NCI-H2029 treated with DMSO at 0.1 percent for 48 hours (cell line): ENCODE data around the gene RSAD1.

ENCODE experiments used
- DNase-seq: peaks from one replicate; lab custom pipeline; 2025; lab: John Stamatoyannopoulos, UW

The RSAD1 gene

DNA sequence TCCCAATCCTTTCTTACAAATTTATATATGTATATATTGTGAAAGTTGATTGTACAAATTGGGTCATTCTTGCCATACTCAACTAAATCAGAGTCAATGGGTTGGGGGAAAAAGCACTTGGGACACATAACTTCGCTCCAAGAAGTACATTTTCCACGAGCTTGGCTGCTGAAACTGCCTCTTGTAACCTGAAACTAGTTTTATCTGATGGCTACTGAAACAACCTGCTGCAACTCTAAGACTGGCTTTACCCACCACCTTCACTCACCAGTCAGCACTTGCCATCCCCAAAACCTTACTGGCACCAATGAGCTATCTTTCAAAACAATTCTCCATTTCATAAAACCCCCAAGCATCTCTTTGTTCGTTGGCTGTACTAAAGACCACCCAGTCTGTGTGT is 15.1 kb downstream of the RSAD1 start:
- DNase-seq, result no peak

- DNase-seq, result no peak
These were observed 16.7 kb downstream of the RSAD1 start for GRCh38 chr17:50495217-50495823.

- no peak for DNase-seq
These were observed 17.3 kb downstream of the RSAD1 start for GRCh38 chr17:50495918-50496317.

DNA sequence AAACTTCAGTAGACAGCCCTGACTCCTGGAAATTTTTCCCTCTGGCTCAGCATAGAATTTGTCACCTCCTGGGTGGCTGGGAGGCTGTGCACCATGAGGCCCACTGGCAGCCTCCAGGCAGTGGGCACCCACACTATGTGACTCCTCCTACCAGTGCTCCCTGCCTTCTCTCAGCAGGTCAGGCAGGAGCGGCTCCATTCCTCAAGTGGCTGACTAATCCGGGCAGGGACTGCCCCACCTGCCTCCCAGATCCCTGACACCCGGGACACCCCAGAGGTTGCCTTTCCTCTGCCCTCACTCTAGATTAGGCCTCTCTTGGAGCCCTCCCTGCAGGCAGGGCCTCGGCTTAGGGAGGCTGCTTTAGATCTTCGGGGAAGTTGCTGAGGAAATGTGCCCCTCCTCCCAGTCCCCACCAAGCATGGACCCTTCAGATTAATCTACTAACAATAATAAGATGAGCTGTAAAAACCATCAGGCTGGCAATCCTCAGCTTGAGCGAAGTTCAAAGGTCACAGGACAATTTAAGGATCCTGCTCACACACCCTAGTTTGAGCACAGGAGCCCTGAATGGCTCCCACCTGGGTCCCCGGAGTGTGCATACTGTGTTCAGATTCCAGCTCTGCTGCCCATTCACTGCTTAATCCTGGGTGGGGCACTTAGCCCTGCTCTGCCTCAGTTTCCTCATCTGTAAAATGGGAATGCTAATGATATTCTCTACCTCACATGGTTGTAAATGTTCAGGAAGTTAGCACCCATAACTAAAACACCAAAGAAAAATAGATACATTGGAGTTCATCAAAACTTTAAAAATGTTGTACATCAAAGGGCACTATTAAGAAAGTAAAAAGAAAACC is 19.6 kb downstream of the RSAD1 start:
- DNase-seq, result no peak

GRCh38 chr17:50499270-50499669 is 20.6 kb downstream of the RSAD1 start:
- no peak for DNase-seq

- no peak for DNase-seq
These were observed 21.1 kb downstream of the RSAD1 start for GRCh38 chr17:50499721-50500120.

DNA sequence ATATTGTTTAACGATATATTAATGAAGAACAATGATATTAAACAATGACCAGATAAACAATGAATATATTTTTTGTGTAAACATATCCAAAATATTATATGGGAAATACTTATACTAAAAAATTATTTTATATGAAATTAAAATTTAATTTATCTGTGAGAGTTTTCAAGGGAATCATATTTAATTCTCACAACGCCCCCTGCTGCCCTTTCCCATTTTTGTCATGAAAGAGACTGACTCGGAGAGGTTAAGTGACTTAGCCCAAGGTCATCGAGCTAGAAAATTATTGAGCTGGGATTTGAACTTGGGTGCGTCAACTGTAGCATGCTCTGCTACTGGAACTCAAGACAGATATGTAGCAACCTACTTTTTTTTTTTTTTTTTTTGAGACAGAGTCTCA is 22.4 kb downstream of the RSAD1 start:
- no peak for DNase-seq

DNA sequence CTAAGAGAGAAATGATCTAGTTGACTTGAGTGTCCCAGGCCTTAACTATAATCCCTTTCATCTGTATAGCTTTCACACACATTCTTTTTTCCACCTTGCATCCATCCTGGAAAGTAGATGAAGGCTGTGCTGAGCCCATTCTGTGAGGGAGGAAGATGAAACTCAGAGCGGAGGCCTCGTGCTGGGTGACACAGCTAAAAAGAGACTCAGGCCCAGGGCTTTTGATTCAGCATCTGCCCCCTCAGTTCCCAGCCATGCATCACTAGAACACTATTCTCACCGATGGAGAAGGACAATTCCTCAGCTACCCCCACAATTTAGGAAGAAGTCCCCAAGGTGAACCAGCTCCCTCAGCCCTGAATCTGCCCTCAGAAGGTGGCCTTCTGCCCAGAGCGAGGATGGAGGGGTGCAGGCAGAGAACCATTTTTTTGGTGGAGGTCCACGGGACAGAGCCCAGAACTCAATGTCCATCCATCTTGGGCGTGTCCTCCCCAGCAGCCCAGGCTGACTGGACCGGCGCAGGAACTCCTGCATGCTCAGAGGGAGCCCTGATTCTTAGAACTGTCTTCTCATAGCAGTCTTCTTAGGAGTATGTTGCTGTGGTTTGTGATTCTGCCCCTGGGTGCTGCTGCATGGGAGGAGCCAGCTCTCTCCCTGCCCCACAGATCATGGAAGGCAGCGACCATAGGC is 23.8 kb downstream of the RSAD1 start:
- DNase-seq, result no peak

- DNase-seq, result no peak
These were observed 27.0 kb downstream of the RSAD1 start for GRCh38 chr17:50505591-50506130.

- DNase-seq, result no peak
These were observed 27.6 kb downstream of the RSAD1 start for GRCh38 chr17:50506298-50506697.

DNA sequence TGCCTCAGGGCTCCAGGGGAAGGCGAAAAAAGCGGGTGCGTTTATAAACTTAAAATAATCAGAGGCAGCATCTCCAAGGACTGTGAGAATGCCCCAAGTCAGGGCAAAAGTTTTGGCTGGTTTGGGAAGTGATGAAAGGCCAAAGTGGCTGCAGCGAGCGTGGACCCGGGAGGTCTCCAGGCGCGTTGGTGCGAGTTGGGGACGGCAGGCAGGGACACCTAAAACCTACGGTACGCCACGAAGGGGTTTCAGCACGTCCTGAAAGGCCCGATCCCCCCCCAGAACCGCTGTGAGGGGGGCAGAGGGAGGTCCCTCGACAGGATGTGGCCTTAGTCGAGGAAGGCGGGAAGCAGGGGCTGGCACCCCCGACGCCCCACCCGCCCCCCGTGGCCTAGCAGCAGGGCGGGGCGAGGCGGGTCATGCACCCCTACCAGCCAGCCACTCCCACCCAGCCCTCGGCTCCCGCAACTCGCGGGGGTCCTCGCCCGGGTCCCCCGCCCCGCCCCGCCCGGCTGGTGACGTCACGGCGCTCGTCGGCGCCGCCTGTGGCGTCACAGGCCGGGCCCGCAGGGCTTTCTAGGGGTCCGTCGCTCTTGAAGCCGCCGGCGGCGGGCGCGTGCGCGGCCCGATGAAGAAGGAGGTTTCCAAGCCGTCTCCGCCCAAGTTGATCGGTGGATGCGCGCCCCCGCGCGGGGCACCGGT is 29.4 kb downstream of the RSAD1 start, which contains the start of gene MYCBPAP:
Gene MYCBPAP (plus strand): TSS at position 569 of the 702 bp plus-strand sequence. CDS start 236 bp downstream, outside the sequence.
- DNase-seq, result no peak

DNA sequence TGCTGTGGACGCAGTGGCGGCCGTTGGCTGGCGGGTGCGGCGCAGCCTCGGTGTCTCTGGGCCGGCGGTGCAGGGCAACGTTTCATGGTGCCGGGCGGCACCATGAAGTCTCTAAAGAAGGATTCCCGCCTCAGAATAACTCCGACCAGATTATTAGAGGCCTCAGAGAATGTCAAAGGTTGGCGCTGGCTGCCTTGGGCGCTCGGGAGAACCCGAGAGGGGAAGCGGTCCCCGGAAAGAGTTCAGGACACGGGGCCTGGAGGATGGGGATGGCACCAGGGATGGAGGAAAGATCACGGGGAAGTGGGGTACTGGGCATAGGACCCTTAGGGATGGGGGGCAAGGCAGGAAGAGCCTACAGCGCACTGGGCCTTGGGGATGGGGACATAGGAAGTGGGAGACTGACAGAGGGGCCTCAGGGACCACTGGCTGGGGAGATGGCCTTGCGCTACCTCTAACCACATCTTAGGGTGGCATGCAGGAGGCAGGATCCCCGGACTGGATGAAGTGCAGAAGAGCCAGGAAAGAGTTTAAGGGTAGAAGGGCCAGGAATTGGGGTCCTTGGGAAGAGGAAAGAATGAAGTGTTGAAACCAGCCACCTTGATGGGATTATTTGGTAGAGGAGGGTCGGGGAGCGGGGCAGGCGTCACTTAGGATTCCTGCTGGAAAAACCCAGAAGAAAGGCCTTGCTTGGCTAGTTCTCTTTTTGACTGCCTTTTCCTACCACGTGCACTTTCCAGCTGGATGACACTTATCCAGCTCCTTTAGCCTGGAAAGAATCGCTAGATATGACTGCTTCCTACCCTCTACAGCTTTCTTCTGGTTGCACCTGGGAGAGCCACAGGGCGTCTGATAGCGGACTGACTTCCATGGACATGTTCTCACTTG is 30.2 kb downstream of the RSAD1 start:
- no peak for DNase-seq

DNA sequence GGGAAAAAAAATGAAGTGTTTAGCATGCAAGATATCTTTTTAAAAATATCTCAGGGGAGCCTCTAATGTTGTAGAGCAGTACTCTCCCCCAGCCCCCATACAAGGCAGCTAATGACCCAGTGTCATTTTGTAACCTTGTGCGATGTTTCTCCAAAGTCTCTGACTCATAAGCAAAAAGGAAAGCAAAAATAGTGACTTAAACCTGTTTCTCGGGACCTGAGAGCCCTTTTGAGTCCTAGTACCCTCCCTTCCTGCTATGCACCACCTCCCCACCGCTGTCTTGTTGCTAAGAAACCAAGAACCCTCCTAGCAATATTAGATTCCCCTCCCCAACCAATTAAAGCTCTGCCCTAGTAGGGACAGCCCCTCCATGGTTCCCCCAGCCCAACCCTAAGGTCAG is 32.4 kb downstream of the RSAD1 start:
- DNase-seq, result no peak

GRCh38 chr17:50513495-50513894 is 34.8 kb downstream of the RSAD1 start:
- no peak for DNase-seq

DNA sequence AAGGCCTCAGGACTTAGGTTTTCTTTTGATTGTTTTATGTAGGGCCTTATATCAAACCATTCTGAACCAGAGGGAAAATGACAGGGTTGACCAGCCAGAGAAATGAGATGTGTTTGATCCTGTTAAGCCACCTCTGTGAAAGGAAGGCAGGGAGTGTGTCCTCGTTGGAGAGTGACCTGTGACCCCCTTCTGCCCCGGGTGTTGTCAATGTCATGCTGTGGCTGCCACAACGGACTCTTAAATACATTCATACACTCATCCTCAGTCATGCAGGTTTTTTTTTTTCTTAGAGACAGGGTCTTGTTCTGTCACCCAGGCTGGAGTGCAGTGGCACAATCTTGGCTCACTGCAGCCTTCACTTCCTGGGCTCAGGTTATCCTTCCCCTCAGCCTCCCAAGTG is 35.7 kb downstream of the RSAD1 start:
- DNase-seq, result no peak

- no peak for DNase-seq
These were observed 36.5 kb downstream of the RSAD1 start for GRCh38 chr17:50514936-50515702.

- DNase-seq, result no peak
These were observed 38.4 kb downstream of the RSAD1 start for GRCh38 chr17:50517011-50517410.

- DNase-seq, result no peak
These were observed 39.1 kb downstream of the RSAD1 start for GRCh38 chr17:50517504-50518383.

DNA sequence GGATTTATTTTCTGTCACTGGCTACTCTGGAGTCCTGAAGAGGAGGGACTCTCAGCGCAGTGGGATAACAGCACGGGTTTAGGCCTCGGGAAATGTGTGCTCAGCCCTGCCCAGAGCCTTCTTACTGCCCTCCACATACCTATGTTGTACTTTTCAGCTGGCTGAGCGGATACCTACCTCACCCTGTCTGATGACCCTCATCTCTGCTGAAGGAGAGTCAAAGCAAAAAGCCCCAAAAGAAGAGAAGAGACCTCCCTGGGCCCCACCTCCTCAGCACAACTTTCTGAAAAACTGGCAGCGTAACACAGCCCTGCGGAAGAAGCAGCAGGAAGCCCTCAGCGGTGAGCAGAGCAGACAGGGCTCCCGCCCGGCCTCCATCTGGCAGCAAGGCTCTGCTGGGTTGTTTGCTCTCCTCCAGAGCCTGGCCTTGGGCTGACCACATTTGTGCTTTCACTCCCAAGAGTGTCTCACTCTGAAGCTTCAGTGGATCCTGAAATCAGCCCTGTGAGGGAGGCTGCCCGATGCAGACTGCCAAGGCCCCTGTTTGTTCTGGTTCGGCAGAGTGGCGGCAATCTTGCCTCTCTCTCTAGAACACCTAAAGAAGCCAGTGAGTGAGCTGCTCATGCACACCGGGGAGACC is 39.8 kb downstream of the RSAD1 start:
- no peak for DNase-seq
